OCI-LY3 (cell line): ENCODE results near the gene CD40LG.

Experiments
- CTCF ChIP-seq: fragments of 200-600, 300-600 bp; sonication (generic); IDR thresholded peaks from 2 replicates; pipeline ENCODE4 v1.5.1; 2014; ENCODE audit warnings: antibody characterized with exemption, low read length, low read depth
- EZH2phosphoT487 ChIP-seq: fragments of 200-600 bp; shearing (Covaris generic); IDR thresholded peaks from 2 replicates; pipeline ENCODE4 v1.6.1; 2018; ENCODE audit warnings: antibody characterized with exemption, mixed run types, low read depth

GRCh38 chrX:136692271-136692670 is 44.3 kb downstream of the CD40LG start:
- TF ChIP-seq CTCF: no peak
- no peak for TF ChIP-seq EZH2phosphoT487
